NCI-H446 treated with DMSO at 0.1 percent for 48 hours (cell line): Measurements from ENCODE around the gene MIEF1.

ENCODE experiments used
- DNase-seq: peaks from one replicate; lab custom pipeline; 2025; lab: John Stamatoyannopoulos, UW

MIEF1 gene

DNA sequence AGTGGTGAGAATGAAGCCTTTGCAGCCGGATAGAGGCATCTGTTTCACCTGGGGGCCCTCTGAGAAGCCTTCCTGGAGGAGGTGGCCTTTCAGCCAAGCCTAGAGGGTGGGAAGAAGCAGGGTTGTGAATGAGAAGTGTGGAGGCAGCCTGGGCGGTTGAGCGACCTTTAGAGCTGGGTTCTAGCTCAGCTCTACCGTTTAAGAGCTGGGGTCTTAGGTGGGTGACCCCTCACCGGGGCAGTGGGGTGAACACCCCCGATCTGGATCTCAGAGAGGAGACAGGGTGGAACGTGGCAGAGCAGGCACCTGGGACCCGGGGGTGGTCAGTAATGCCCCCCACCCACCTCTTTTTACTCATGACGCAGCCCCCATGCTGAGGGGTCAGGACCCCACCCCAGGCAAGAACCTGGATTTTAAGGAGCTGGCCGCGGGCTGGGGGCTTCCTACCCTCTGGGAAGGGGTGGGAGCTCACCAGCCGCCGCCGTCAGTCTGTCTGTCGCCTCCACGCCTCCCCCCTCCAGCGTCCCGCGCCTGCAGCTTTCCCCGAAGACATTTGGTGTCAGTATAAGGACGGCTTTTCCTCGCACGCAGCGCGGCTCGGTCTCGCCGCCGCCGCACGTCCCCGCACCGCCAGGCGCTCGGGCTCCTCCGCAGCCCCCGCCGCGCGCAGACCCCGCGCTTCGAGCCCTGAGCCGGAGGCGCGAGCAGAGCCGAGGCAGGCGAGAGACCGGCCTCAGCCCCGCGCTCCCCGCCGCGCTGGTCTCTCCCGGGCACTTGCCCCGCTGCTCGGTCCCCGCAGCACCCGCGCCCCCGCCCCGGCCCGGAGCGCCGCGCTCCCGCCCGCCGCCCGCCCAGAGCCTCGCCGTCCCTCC is 55.1 kb downstream of the MIEF1 start:
- DNase-seq: no peak

DNA sequence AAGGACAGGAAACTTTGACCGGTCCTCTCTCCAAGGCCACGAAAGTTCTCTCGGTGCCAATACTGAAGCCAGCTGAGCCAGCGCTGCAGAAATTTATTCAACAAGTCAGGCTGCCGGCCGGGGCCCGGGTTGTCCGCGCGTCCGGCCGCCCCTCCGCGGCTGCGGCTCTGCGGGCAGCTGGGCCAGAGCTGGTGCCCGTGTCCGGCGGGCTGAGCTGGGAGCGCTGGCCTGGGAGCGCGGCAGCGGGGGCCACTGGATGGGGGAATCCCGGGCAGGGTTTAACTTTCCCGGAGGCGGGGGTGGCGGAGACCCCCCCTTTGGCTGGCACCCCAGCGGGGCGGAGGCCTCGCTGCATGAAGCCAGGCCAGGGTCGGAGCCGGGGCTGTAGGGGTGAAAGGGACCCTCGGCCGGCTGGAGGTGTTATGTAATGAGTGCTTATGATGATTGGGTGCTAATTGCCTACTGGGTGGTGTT is 56.2 kb downstream of the MIEF1 start:
- no peak for DNase-seq

GRCh38 chr22:39558950-39559349 is 56.9 kb downstream of the MIEF1 start:
- no peak for DNase-seq

- DNase-seq: no peak
Observed at GRCh38 chr22:39559456-39560105, 57.5 kb downstream of the MIEF1 start.

DNA sequence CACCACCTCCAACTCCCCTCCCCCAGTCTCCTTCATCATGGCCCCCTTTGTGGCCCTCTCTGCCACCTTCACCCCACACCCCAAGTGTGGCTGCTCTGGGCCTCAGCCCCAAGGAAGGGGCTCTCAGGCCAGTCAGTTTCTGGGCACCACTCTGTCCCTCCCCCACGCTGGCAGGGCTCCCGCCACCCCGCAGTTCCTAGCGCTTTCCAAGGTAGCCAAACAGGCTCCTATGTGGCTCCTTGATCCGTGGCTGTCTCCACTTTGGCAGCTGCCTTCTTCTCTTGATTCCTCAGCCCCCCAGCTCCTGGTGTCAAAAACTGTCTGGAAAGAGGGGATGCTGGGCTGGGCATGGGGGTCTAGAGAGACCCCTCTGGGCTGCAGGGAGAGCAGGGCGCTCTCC is 58.0 kb downstream of the MIEF1 start:
- DNase-seq: no peak

GRCh38 chr22:39562839-39563489 is 60.9 kb downstream of the MIEF1 start:
- DNase-seq: no peak

GRCh38 chr22:39563571-39564428 is 61.7 kb downstream of the MIEF1 start:
- DNase-seq: no peak

GRCh38 chr22:39565414-39565944 is 63.4 kb downstream of the MIEF1 start:
- no peak for DNase-seq

GRCh38 chr22:39567135-39567946 is 65.3 kb downstream of the MIEF1 start:
- DNase-seq: no peak
